Breast epithelium (tissue), 3 donors: ENCODE measurements around the gene NDUFV2.

Experiments
- CTCF ChIP-seq, 3 donors: fragments of 450-650 bp; IDR thresholded peaks; one replicate each; pipeline ENCODE4 v1.5.1; 2016 to 2017; ENCODE audit warnings: antibody characterized with exemption in 3 of 3, mild to moderate bottlenecking in 3 of 3, moderate library complexity in 3 of 3
- POLR2AphosphoS5 ChIP-seq, 3 donors: sonication (generic); formaldehyde crosslinking; IDR thresholded peaks; one replicate each; pipeline ENCODE4 v1.6.1; 2017; ENCODE audit warnings: antibody characterized with exemption in 3 of 3

DNA sequence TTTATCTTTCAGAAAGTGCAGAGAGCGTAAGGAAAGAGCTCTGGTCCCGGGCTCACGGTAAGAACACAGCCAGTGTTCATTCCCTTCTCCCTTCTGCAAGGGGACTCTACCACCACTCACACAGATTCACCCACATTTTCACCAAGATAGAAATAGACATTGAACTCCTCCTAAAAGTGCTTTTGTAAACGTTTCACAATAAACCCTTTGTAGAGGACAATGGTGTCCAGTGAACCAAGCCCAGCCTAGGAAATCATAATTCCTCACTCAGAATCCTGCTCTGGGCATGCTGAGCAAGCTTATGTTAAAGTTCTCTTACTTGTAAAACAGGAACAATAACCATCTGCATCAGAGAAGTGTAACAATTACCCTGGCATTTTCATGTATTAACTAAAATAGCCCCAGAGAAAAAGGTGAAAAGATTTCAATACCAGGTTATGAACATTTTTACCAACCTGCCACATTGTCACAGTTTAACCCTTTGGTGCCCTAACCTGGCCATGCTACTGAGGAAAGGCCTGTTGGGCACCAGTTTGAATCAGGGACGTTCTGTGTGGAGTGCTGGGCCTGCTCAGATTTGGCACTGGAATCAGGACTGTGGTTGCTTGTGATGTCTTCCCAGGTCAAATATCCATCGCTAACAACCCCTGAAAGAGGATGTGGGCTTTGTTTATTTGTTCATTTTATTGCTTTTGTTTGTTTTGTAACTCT lies 22.5 kb upstream of the NDUFV2 start:
- no peak for TF ChIP-seq CTCF (IDR thresholded peaks at IDR 0.05)
- TF ChIP-seq POLR2AphosphoS5 (IDR thresholded peaks at IDR 0.05), result no peak
